Skeletal muscle tissue (tissue), 4 donors: ENCODE results near the gene FBLN7. TPM values are rescaled to one million over a fixed set of nuclear protein-coding genes. Genes with fewer than 3 reads are reported as not detected.

Experiments used
- H3K27ac ChIP-seq: one replicate; pipeline ENCODE4 v1.7.0; 2013; ENCODE audit warnings: mild to moderate bottlenecking, low read depth, low read length, inconsistent platforms
- H3K27me3 ChIP-seq, 3 donors: one replicate each; pipeline ENCODE4 v1.7.0; 2013; ENCODE audit warnings: low read length in 3 of 3; ENCODE audit not compliant: control insufficient read depth in 3 of 3, insufficient read depth in 3 of 3
- H3K36me3 ChIP-seq, 3 donors: one replicate each; pipeline ENCODE4 v1.7.0; 2013; ENCODE audit warnings: low read length in 3 of 3; ENCODE audit not compliant: control insufficient read depth in 3 of 3, insufficient read depth in 3 of 3
- H3K4me1 ChIP-seq, 3 donors: one replicate each; pipeline ENCODE4 v1.7.0; 2013; ENCODE audit warnings: low read length in 3 of 3, mild to moderate bottlenecking in 3 of 3; ENCODE audit not compliant: control insufficient read depth in 3 of 3, insufficient read depth in 3 of 3
- H3K4me3 ChIP-seq, 3 donors: one replicate each; pipeline ENCODE4 v1.7.0; 2013; ENCODE audit warnings: low read length in 3 of 3
- H3K9ac ChIP-seq, 3 donors: one replicate each; pipeline ENCODE4 v1.7.0; 2013; ENCODE audit warnings: low read length in 3 of 3, mild to moderate bottlenecking in 3 of 3, moderate library complexity in 2 of 3, low read depth in 1 of 3
- H3K9me3 ChIP-seq, 3 donors: one replicate each; pipeline ENCODE4 v1.7.0; 2013; ENCODE audit warnings: low read length in 3 of 3; ENCODE audit not compliant: control insufficient read depth in 3 of 3
- total RNA-seq: library from RNA; depleted of rRNA; stranded (reverse); fragments of >200 nt; gene quantifications from one replicate; pipeline ENCODE4 v1.2.3, GENCODE V29; 2014
- donor health status: Osteomylitis.

Gene FBLN7
- total RNA-seq, 1 donor from 2014 or later, result 9.9 TPM

GRCh38 chr2:112149866-112150435 is 11.8 kb downstream of the FBLN7 start:
- H3K9me3 ChIP-seq, result no peaks in the 10 kb centered on the region
- no peak overlapping the region for H3K4me3 ChIP-seq
- no peak overlapping the region for H3K9ac ChIP-seq
- peak overlapping the region; percentile 67 for H3K27ac ChIP-seq
- peaks cover 0 to 12% (median 9%) of the 10 kb centered on the region in 3 donors for H3K27me3 ChIP-seq
- peaks cover 13 to 23% (median 13%) of the 10 kb centered on the region in 3 donors for H3K4me1 ChIP-seq
- H3K36me3 ChIP-seq, result no peaks in the 10 kb centered on the region

GRCh38 chr2:112150447-112150846 is 12.3 kb downstream of the FBLN7 start:
- Histone ChIP-seq H3K27me3 (peaks cover 0 to 17% (median 14%) of the 10 kb centered on the region in 3 donors), H3K36me3 (no peaks in the 10 kb centered on the region), H3K9ac (no peak overlapping the region), H3K4me1 (peaks cover 14 to 25% (median 16%) of the 10 kb centered on the region in 3 donors), H3K27ac (peak overlapping the region; percentile 67), H3K9me3 (no peaks in the 10 kb centered on the region), H3K4me3 (no peak overlapping the region)

GRCh38 chr2:112150851-112151250 is 12.7 kb downstream of the FBLN7 start:
- H3K27ac ChIP-seq, result peak overlapping the region; percentile 67
- no peaks in the 10 kb centered on the region for H3K9me3 ChIP-seq
- peaks cover 0 to 21% (median 14%) of the 10 kb centered on the region in 3 donors for H3K27me3 ChIP-seq
- peaks cover 18 to 28% (median 20%) of the 10 kb centered on the region in 3 donors for H3K4me1 ChIP-seq
- H3K4me3 ChIP-seq, result no peak overlapping the region
- no peaks in the 10 kb centered on the region for H3K36me3 ChIP-seq
- H3K9ac ChIP-seq, result no peak overlapping the region

GRCh38 chr2:112151271-112151670 is 13.1 kb downstream of the FBLN7 start:
- H3K9me3 ChIP-seq, result no peaks in the 10 kb centered on the region
- no peaks in the 10 kb centered on the region for H3K36me3 ChIP-seq
- H3K27me3 ChIP-seq, result peaks cover 0 to 23% (median 14%) of the 10 kb centered on the region in 3 donors
- peak overlapping the region; percentile 67 for H3K27ac ChIP-seq
- H3K9ac ChIP-seq, result no peak overlapping the region
- peaks cover 21 to 33% (median 22%) of the 10 kb centered on the region in 3 donors for H3K4me1 ChIP-seq
- H3K4me3 ChIP-seq, result no peak overlapping the region

GRCh38 chr2:112151701-112152440 is 13.7 kb downstream of the FBLN7 start:
- no peaks in the 10 kb centered on the region for H3K36me3 ChIP-seq
- peaks cover 0 to 28% (median 18%) of the 10 kb centered on the region in 3 donors for H3K27me3 ChIP-seq
- peaks cover 21 to 35% (median 22%) of the 10 kb centered on the region in 3 donors for H3K4me1 ChIP-seq
- no peak overlapping the region for H3K27ac ChIP-seq
- no peak overlapping the region for H3K4me3 ChIP-seq
- H3K9me3 ChIP-seq, result no peaks in the 10 kb centered on the region
- H3K9ac ChIP-seq, result no peak overlapping the region

- Histone ChIP-seq H3K36me3 (no peaks in the 10 kb centered on the region), H3K4me1 (peaks cover 21 to 32% (median 22%) of the 10 kb centered on the region in 3 donors), H3K27ac (no peak overlapping the region), H3K9me3 (no peaks in the 10 kb centered on the region), H3K9ac (no peak overlapping the region), H3K4me3 (no peak overlapping the region), H3K27me3 (peaks cover 0 to 25% (median 18%) of the 10 kb centered on the region in 3 donors)
These were observed 14.4 kb downstream of the FBLN7 start for GRCh38 chr2:112152476-112153178.

- H3K4me1 ChIP-seq, result peaks cover 21 to 32% (median 22%) of the 10 kb centered on the region in 3 donors
- H3K27me3 ChIP-seq, result peaks cover 0 to 20% (median 18%) of the 10 kb centered on the region in 3 donors
- H3K9ac ChIP-seq, result no peak overlapping the region
- H3K9me3 ChIP-seq, result no peaks in the 10 kb centered on the region
- H3K4me3 ChIP-seq, result no peak overlapping the region
- peak overlapping the region; percentile 41 for H3K27ac ChIP-seq
- no peaks in the 10 kb centered on the region for H3K36me3 ChIP-seq
These were observed 14.9 kb downstream of the FBLN7 start for GRCh38 chr2:112153179-112153490.

- peaks cover 0 to 20% (median 18%) of the 10 kb centered on the region in 3 donors for H3K27me3 ChIP-seq
- peak overlapping the region; percentile 41 for H3K27ac ChIP-seq
- peaks cover 19 to 31% (median 21%) of the 10 kb centered on the region in 3 donors for H3K4me1 ChIP-seq
- H3K9me3 ChIP-seq, result no peaks in the 10 kb centered on the region
- no peak overlapping the region for H3K9ac ChIP-seq
- H3K36me3 ChIP-seq, result no peaks in the 10 kb centered on the region
- H3K4me3 ChIP-seq, result no peak overlapping the region
These were observed 15.3 kb downstream of the FBLN7 start for GRCh38 chr2:112153501-112153900.

- Histone ChIP-seq H3K27ac (no peak overlapping the region), H3K4me1 (peaks cover 11 to 25% (median 14%) of the 10 kb centered on the region in 3 donors), H3K27me3 (peaks cover 0 to 20% (median 15%) of the 10 kb centered on the region in 3 donors), H3K9me3 (no peaks in the 10 kb centered on the region), H3K4me3 (no peak overlapping the region), H3K36me3 (no peaks in the 10 kb centered on the region), H3K9ac (no peak overlapping the region)
These were observed 16.3 kb downstream of the FBLN7 start for GRCh38 chr2:112154246-112155117.
